H1 (cell line): ENCODE measurements around the gene SRSF2. TPM values are rescaled to one million over a fixed set of nuclear protein-coding genes. Genes with fewer than 3 reads are reported as not detected.

ENCODE experiments used
- CTCF ChIA-PET: fragments of 300-600 bp; sonication (Branson Sonifier 250); formaldehyde crosslinking; loops from one replicate; lab custom pipeline; 2021; ENCODE audit not compliant: partially characterized antibody; lab: Charles Lee
- POLR2A ChIA-PET: fragments of 300-600 bp; sonication (Branson Sonifier 250); formaldehyde crosslinking; loops from one replicate; lab custom pipeline; 2021; ENCODE audit warnings: inconsistent platforms; ENCODE audit not compliant: partially characterized antibody; lab: Charles Lee
- DNase-seq, 2 experiments: peaks; one replicate each; pipeline versions ENCODE4 v3.0.0 to v3.0.0-alpha.2; 2010 to 2022; ENCODE audit warnings: low spot score in 2 of 2, low read depth in 1 of 2, mixed read lengths in 1 of 2
- FAIRE-seq: peaks from 2 replicates; lab custom pipeline; 2011; peaks lifted over from hg19 to GRCh38; lab: Jason Lieb, UNC
- H2AFZ ChIP-seq: 2 replicates; pipeline ENCODE4 v1.8.1; 2012; ENCODE audit warnings: low read length, inconsistent platforms
- H2AK5ac ChIP-seq: 2 replicates; pipeline ENCODE4 v1.6.1; 2013; ENCODE audit warnings: low read depth, low read length
- H2BK120ac ChIP-seq: replicated peaks from 2 replicates; pipeline ENCODE3; 2013; ENCODE audit warnings: low read depth, low read length, inconsistent platforms
- H2BK12ac ChIP-seq: 2 replicates; pipeline ENCODE4 v1.6.1; 2013; ENCODE audit warnings: low read depth, low read length
- H2BK15ac ChIP-seq: 2 replicates; pipeline ENCODE4 v1.6.1; 2013; ENCODE audit warnings: low read length
- H2BK20ac ChIP-seq: 2 replicates; pipeline ENCODE4 v1.6.1; 2013; ENCODE audit warnings: low read length
- H2BK5ac ChIP-seq: 2 replicates; pipeline ENCODE4 v1.6.1; 2013; ENCODE audit warnings: low read depth, low read length
- H3K14ac ChIP-seq: 2 replicates; pipeline ENCODE4 v1.6.1; 2013; ENCODE audit warnings: inconsistent platforms; ENCODE audit not compliant: insufficient read length
- H3K18ac ChIP-seq: 2 replicates; pipeline ENCODE4 v1.6.1; 2013; ENCODE audit warnings: low read length; ENCODE audit errors: extremely low read depth
- H3K23ac ChIP-seq: 2 replicates; pipeline ENCODE4 v1.6.1; 2013; ENCODE audit warnings: inconsistent platforms; ENCODE audit not compliant: insufficient read length
- H3K23me2 ChIP-seq: 2 replicates; pipeline ENCODE4 v1.6.1; 2013; ENCODE audit warnings: low read depth, low read length
- H3K27ac ChIP-seq: 2 replicates; pipeline ENCODE4 v1.6.1; 2011; ENCODE audit warnings: low read depth, low read length, inconsistent platforms
- H3K27me3 ChIP-seq, 4 experiments: replicated peaks in 1 of 4; 1 replicate in 1 of 4; 2 replicates in 3 of 4; pipeline versions ENCODE4 v1.6.1 to v1.8.1; 2011 to 2013; ENCODE audit warnings: low read length in 3 of 4, mild to moderate bottlenecking in 3 of 4, inconsistent platforms in 2 of 4, mixed read lengths in 2 of 4, moderate library complexity in 1 of 4; ENCODE audit not compliant: control insufficient read depth in 3 of 4, insufficient read depth in 3 of 4; ENCODE audit errors: extremely low read depth in 1 of 4
- H3K36me3 ChIP-seq, 4 experiments: 2 replicates each; pipeline versions ENCODE4 v1.6.1 to v1.8.1; 2011 to 2013; ENCODE audit warnings: mild to moderate bottlenecking in 4 of 4, low read length in 3 of 4, moderate library complexity in 2 of 4, control low read depth in 1 of 4, inconsistent platforms in 1 of 4; ENCODE audit not compliant: insufficient read depth in 4 of 4, control insufficient read depth in 2 of 4
- H3K4ac ChIP-seq: replicated peaks from 2 replicates; pipeline ENCODE3; 2013; ENCODE audit warnings: low read length, low read depth, mixed read lengths, inconsistent platforms; ENCODE audit not compliant: insufficient read length
- H3K4me1 ChIP-seq, 4 experiments: replicated peaks in 1 of 4; 1 replicate in 1 of 4; 2 replicates in 3 of 4; pipeline versions ENCODE4 v1.6.1 to v1.8.1; 2011 to 2013; ENCODE audit warnings: low read length in 3 of 4, inconsistent platforms in 2 of 4, mixed read lengths in 1 of 4; ENCODE audit not compliant: insufficient read depth in 4 of 4, control insufficient read depth in 3 of 4
- H3K4me2 ChIP-seq, 2 experiments: 2 replicates each; pipeline versions ENCODE4 v1.6.1 to v1.8.1; 2011 to 2013; ENCODE audit warnings: low read depth in 2 of 2, low read length in 2 of 2, control low read depth in 1 of 2, inconsistent platforms in 1 of 2, mild to moderate bottlenecking in 1 of 2; ENCODE audit not compliant: insufficient read depth in 1 of 2
- H3K4me3 ChIP-seq, 4 experiments: fragments of 200-600, 300-600 bp in 1 of 4; sonication (generic), shearing (Covaris generic), sonication (Bioruptor Twin) in 1 of 4; 2 replicates each; pipeline versions ENCODE4 v1.5.1 to v1.8.1; 2011 to 2016; ENCODE audit warnings: low read length in 4 of 4, low read depth in 3 of 4, control low read depth in 2 of 4, inconsistent platforms in 2 of 4, mild to moderate bottlenecking in 2 of 4, mixed read lengths in 1 of 4, moderate library complexity in 1 of 4; ENCODE audit not compliant: insufficient read depth in 2 of 4; ENCODE audit errors: extremely low read depth in 1 of 4
- H3K56ac ChIP-seq: replicated peaks from 2 replicates; pipeline ENCODE3; 2013; ENCODE audit warnings: low read depth, mild to moderate bottlenecking, mixed read lengths, low read length, inconsistent platforms; ENCODE audit not compliant: insufficient read length
- H3K79me1 ChIP-seq: 2 replicates; pipeline ENCODE4 v1.6.1; 2013; ENCODE audit warnings: low read depth, low read length, control low read depth
- H3K79me2 ChIP-seq, 2 experiments: 2 replicates each; pipeline versions ENCODE4 v1.6.1 to v1.8.1; 2012 to 2013; ENCODE audit warnings: low read length in 2 of 2, mild to moderate bottlenecking in 2 of 2, inconsistent platforms in 1 of 2; ENCODE audit not compliant: insufficient read depth in 2 of 2, control insufficient read depth in 1 of 2
- H3K9ac ChIP-seq, 4 experiments: replicated peaks in 1 of 4; 1 replicate in 1 of 4; 2 replicates in 3 of 4; pipeline versions ENCODE4 v1.6.1 to v1.8.1; 2011 to 2013; ENCODE audit warnings: low read depth in 3 of 4, low read length in 3 of 4, control low read depth in 2 of 4, mild to moderate bottlenecking in 2 of 4, moderate library complexity in 2 of 4, inconsistent platforms in 1 of 4; ENCODE audit errors: extremely low read depth in 1 of 4
- H3K9me3 ChIP-seq, 2 experiments: 2 replicates each; pipeline versions ENCODE4 v1.6.1 to v1.8.1; 2012 to 2013; ENCODE audit warnings: mild to moderate bottlenecking in 2 of 2, moderate library complexity in 2 of 2, control low read depth in 1 of 2, inconsistent platforms in 1 of 2, low read depth in 1 of 2, low read length in 1 of 2, mixed read lengths in 1 of 2; ENCODE audit not compliant: insufficient read depth in 2 of 2
- H4K20me1 ChIP-seq, 2 experiments: replicated peaks in 1 of 2; 2 replicates each; pipeline versions ENCODE3 to v1.8.1; 2011 to 2013; ENCODE audit warnings: inconsistent platforms in 2 of 2, low read length in 2 of 2, mild to moderate bottlenecking in 1 of 2; ENCODE audit not compliant: insufficient read depth in 2 of 2, control insufficient read depth in 1 of 2
- H4K5ac ChIP-seq: 2 replicates; pipeline ENCODE4 v1.6.1; 2013; ENCODE audit warnings: low read length, low read depth, mixed read lengths, inconsistent platforms; ENCODE audit not compliant: insufficient read length
- H4K8ac ChIP-seq: 2 replicates; pipeline ENCODE4 v1.8.0; 2013; ENCODE audit warnings: mild to moderate bottlenecking, moderate library complexity, low read length, inconsistent platforms; ENCODE audit not compliant: insufficient read depth; ENCODE audit errors: extremely low read depth
- H4K91ac ChIP-seq: replicated peaks from 2 replicates; pipeline ENCODE3; 2013; ENCODE audit warnings: low read length, mixed read lengths, inconsistent platforms; ENCODE audit not compliant: insufficient read length
- CBX8 ChIP-seq: fragments of 300-800, 300-1000 bp; sonication (generic); IDR thresholded peaks from 2 replicates; pipeline ENCODE4 v1.7.1; 2016; ENCODE audit warnings: low read depth, low read length, borderline replicate concordance
- CTBP2 ChIP-seq: IDR thresholded peaks from 2 replicates; pipeline ENCODE4 v1.7.0; 2011; ENCODE audit warnings: borderline replicate concordance, mild to moderate bottlenecking, moderate library complexity, mixed read lengths, low read length; ENCODE audit not compliant: insufficient read depth, insufficient read length
- GABPA ChIP-seq: IDR thresholded peaks from 2 replicates; pipeline ENCODE4 v1.6.1; 2011; ENCODE audit warnings: mild to moderate bottlenecking, low read length, moderate library complexity, borderline replicate concordance; ENCODE audit not compliant: insufficient read depth
- HDAC2 ChIP-seq, 2 experiments: fragments of 300-600 bp in 1 of 2; sonication (generic) in 1 of 2; IDR thresholded peaks; 2 replicates each; pipeline ENCODE4 v1.6.1; 2011 to 2012; ENCODE audit warnings: low read depth in 2 of 2, low read length in 2 of 2, mild to moderate bottlenecking in 2 of 2, moderate library complexity in 2 of 2, borderline replicate concordance in 1 of 2, inconsistent platforms in 1 of 2
- HDAC6 ChIP-seq: IDR thresholded peaks from one replicate; pipeline ENCODE4 v1.7.1; 2012; ENCODE audit warnings: low read depth, mild to moderate bottlenecking, inconsistent platforms, low read length, moderate library complexity
- KDM1A ChIP-seq: fragments of 200-600, 300-600 bp; sonication (generic); IDR thresholded peaks from 2 replicates; pipeline ENCODE4 v1.7.1; 2016; ENCODE audit warnings: mild to moderate bottlenecking, low read length, borderline replicate concordance
- PHF8 ChIP-seq: fragments of 200-600 bp; sonication (generic); conservative IDR thresholded peaks from 2 replicates; pipeline ENCODE4 v1.7.1; 2012; ENCODE audit warnings: low read depth, mild to moderate bottlenecking, inconsistent platforms, low read length, moderate library complexity
- SIRT6 ChIP-seq: IDR thresholded peaks from one replicate; pipeline ENCODE4 v1.7.1; 2012; ENCODE audit warnings: low read length, inconsistent platforms
- SP4 ChIP-seq: IDR thresholded peaks from 2 replicates; pipeline ENCODE4 v1.6.1; 2012; ENCODE audit warnings: low read length, inconsistent platforms
- SRF ChIP-seq: IDR thresholded peaks from 2 replicates; pipeline ENCODE4 v1.6.1; 2011; ENCODE audit warnings: mild to moderate bottlenecking, low read depth, low read length, moderate library complexity
- WGBS, 2 experiments: shearing (Covaris generic) in 1 of 2; methylation state at CpG; one replicate each; pipeline versions ENCODE4 v1.1.6 to v1.1.7; 2013 to 2015; ENCODE audit warnings: low lambda C conversion rate in 2 of 2, mixed read lengths in 2 of 2, inconsistent platforms in 1 of 2, low coverage in 1 of 2, missing lambda C conversion rate in 1 of 2; ENCODE audit not compliant: insufficient replicate concordance in 2 of 2, insufficient coverage in 1 of 2, insufficient read length in 1 of 2; ENCODE audit errors: extremely low coverage in 1 of 2, missing lambda C conversion rate in 1 of 2; 5-methylcytosine and 5-hydroxymethylcytosine counted together
- polyA plus RNA-seq, 7 experiments: library from polyadenylated mRNA; depleted of rRNA in 3 of 7; stranded (reverse) in 5 of 7; unstranded in 2 of 7; fragments of >200 nt in 5 of 7; fragments of 200-250 nt in 2 of 7; gene quantifications; 1 replicate in 5 of 7; 2 replicates in 1 of 7; 4 replicates in 1 of 7; pipeline versions ENCODE4 v1.2.1 to v1.2.3, GENCODE V29; 2011 to 2013; ENCODE audit warnings: missing spikeins in 2 of 7, mixed read lengths in 2 of 7
- total RNA-seq: library from RNA; stranded (reverse); fragmentation: NEBNext Ultra II Directional; extraction: Animal tissue kit (Norgen Biotek cat#: 25700); gene quantifications from 2 replicates; pipeline ENCODE4 v1.2.1, GENCODE V29; 2021

Gene SRSF2
- total and polyA plus RNA-seq, 2 of the 8 experiments (the other 6 are each of a cell fraction or from before 2014, with no cell fraction given) = 397 to 401 TPM

DNA sequence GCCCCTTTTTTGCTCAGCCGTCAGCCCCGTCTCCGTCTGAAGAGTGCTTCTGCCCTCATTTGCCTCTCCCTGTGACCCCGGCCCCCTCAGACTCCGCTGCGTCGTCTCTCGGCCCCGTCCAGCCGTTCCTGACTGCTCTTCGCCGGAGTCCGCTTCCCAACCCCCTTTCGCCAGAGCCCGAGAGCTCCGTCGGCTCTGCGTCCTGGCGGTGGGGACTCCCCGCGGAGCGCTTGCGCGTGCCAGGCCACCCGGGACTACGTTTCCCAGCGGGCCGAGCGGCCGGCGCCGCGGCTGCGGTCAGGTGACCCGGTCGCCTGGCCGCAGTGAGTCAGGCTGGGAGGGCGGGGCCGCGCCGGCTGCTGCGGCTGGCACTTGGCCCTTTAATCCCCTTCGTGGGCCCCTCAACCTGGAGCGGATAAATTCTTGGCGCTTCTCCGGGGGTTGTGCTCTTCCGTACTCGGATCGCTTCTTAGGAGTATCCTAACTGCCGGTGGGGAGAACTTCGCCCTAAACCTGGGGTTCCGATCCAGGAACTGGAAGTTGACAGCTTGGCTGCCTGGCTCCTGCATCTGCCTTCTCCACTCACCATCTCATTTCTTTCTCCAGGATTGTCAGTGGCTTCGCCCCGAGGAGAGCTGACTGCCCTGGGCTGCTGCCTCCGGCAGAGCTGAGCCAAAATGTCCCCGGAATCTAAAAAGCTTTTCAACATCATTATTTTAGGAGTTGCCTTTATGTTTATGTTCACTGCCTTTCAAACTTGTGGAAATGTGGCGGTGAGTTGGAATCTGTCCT lies 741 bp upstream of the SRSF2 start, which contains the start of gene MFSD11:
Gene MFSD11, plus strand, starts transcription at position 444 of the 792 bp plus-strand sequence. Its CDS starts 234 bp downstream, at position 678.
- Histone ChIP-seq H2BK15ac (peak within 1 kb of the TSS; percentile 5; the same call in 1 of the 2 replicates), H3K4ac (peak within 1 kb of the TSS; percentile 100), H3K27me3 (no peaks in the 10 kb centered on the region), H2BK20ac (no peak within 1 kb of the TSS), H3K56ac (peak within 1 kb of the TSS; percentile 99), H3K23ac (no peak within 1 kb of the TSS), H4K8ac (peak within 1 kb of the TSS; percentile 99), H3K27ac (peak within 1 kb of the TSS; percentile 100), H3K79me1 (no peaks in the 10 kb centered on the region), H3K18ac (peak within 1 kb of the TSS; percentile 99), H3K36me3 (peaks cover 15 to 36% (median 31%) of the 10 kb centered on the region in 4 experiments), H3K4me3 (peak within 1 kb of the TSS; percentile 88 to 100 (median 98)), H2BK120ac (peak within 1 kb of the TSS; percentile 21), H3K23me2 (peaks cover 9% of the 10 kb centered on the region; the same call in 1 of the 2 replicates), H3K14ac (peak within 1 kb of the TSS; percentile 90), H2AFZ (peak within 1 kb of the TSS; percentile 84; the same call in 1 of the 2 replicates), H2BK5ac (peak within 1 kb of the TSS; percentile 100), H4K20me1 (peaks cover 14 to 17% of the 10 kb centered on the region in 2 experiments), H4K5ac (peak within 1 kb of the TSS; percentile 98), H3K79me2 (peaks cover 16 to 58% of the 10 kb centered on the region in 2 experiments), H3K9me3 (no peaks in the 10 kb centered on the region), H3K9ac (peak within 1 kb of the TSS; percentile 99 to 100 (median 100)), H3K4me1 (peaks cover 3 to 12% (median 7%) of the 10 kb centered on the region in 4 experiments; a peak in 6 of 7 replicates), H2AK5ac (peak within 1 kb of the TSS; percentile 100; the same call in 1 of the 2 replicates), H3K4me2 (peak within 1 kb of the TSS; percentile 88 to 95), H2BK12ac (peak within 1 kb of the TSS; percentile 85), H4K91ac (peak within 1 kb of the TSS; percentile 99)
- DNase-seq = peak; percentile 87 to 93
- CTCF ChIA-PET = interaction anchor here (1.2 to 1.6 kb wide), 2 partner anchors 104 to 202 kb away, joined by 3 read pairs; no protein-coding TSS in a partner anchor
- POLR2A ChIA-PET = interaction anchor here (0.6 to 9.2 kb wide), 28 partner anchors 8 to 349 kb away, joined by 3 to 181 read pairs (median 5); partner anchors contain the start of genes JMJD6, METTL23 and MXRA7
- no peak for FAIRE-seq
- 2% methylated on average over 56 of the region's 57 CpGs; no CpG with 5 or more reads in 1 of the 2 experiments for WGBS, 2 experiments
- peak in 1 of 2 experiments; percentile 70; a peak in 1 of 4 replicates for TF ChIP-seq HDAC2 (IDR thresholded peaks at IDR 0.05; ENCODE audit: borderline replicate concordance in 1 of 2, low read depth in 2 of 2, low read length in 2 of 2)
- TF ChIP-seq GABPA = no peak
- 0 out of 2 replicates have a peak, but pooled peaks have one; percentile 8 for TF ChIP-seq SRF
- TF ChIP-seq PHF8 = peak; percentile 30
- no peak for TF ChIP-seq HDAC6
- TF ChIP-seq SIRT6 = no peak
- no peak for TF ChIP-seq CTBP2
- no peak for TF ChIP-seq CBX8
- TF ChIP-seq SP4 = no peak; the same call in 1 of the 2 replicates
- TF ChIP-seq KDM1A = no peak
